Panc1 (cell line): ENCODE measurements around the gene CHRDL1. TPM values are rescaled to one million over a fixed set of nuclear protein-coding genes. Genes with fewer than 3 reads are reported as not detected.

Experiments used
- ATAC-seq: fragments of 200-7000 bp; cut with Tn5 transposase; 2 replicates; pipeline ENCODE4 v1.9.1; 2020; ENCODE audit warnings: mild to moderate bottlenecking, moderate library complexity
- BruUV-seq: library from RNA; stranded (reverse); fragments of 400-500 nt; replicated peaks from 2 replicates; lab custom pipeline; 2021; lab: Mats Ljungman, UMichigan
- CTCF ChIA-PET: fragments of 300-600 bp; sonication (Branson Sonifier 250); formaldehyde crosslinking; loops from one replicate; lab custom pipeline; 2022; ENCODE audit warnings: antibody characterized with exemption; lab: Charles Lee
- POLR2A ChIA-PET: fragments of 300-600 bp; sonication (Branson Sonifier 250); formaldehyde crosslinking; loops from one replicate; lab custom pipeline; 2022; ENCODE audit warnings: antibody characterized with exemption; lab: Charles Lee
- DNase-seq: peaks from one replicate; pipeline ENCODE4 v3.0.0-alpha.2; 2010; ENCODE audit warnings: low read depth, low spot score
- H3K27ac ChIP-seq: 2 replicates; pipeline ENCODE4 v1.5.1; 2011; ENCODE audit warnings: mild to moderate bottlenecking, low read length, inconsistent platforms
- H3K27me3 ChIP-seq: fragments of 200-500 bp; sonication (Bioruptor generic); 2 replicates; pipeline ENCODE4 v1.6.0; 2014; ENCODE audit warnings: low read length, inconsistent platforms; ENCODE audit not compliant: control insufficient read depth, insufficient read depth
- H3K36me3 ChIP-seq: fragments of 200-500 bp; sonication (Bioruptor generic); 2 replicates; pipeline ENCODE4 v1.5.1; 2014; ENCODE audit warnings: inconsistent platforms, mild to moderate bottlenecking, low read length, moderate library complexity; ENCODE audit not compliant: control insufficient read depth, insufficient read depth
- H3K4me1 ChIP-seq: 2 replicates; pipeline ENCODE4 v1.5.1; 2011; ENCODE audit warnings: inconsistent platforms, mild to moderate bottlenecking, low read length, moderate library complexity; ENCODE audit not compliant: control insufficient read depth, insufficient read depth
- H3K4me3 ChIP-seq, 2 experiments: 2 replicates each; pipeline ENCODE4 v1.5.1; 2011 to 2012; ENCODE audit warnings: low read depth in 2 of 2, low read length in 2 of 2, mild to moderate bottlenecking in 2 of 2, inconsistent platforms in 1 of 2, moderate library complexity in 1 of 2
- H3K9me3 ChIP-seq: fragments of 200-500 bp; sonication (Bioruptor generic); 2 replicates; pipeline ENCODE4 v1.5.1; 2014; ENCODE audit warnings: low read depth, mild to moderate bottlenecking, inconsistent platforms, low read length, moderate library complexity; ENCODE audit not compliant: control insufficient read depth, insufficient read depth
- CTCF ChIP-seq: fragments of 450-650 bp; IDR thresholded peaks from 2 replicates; pipeline ENCODE4 v1.5.1; 2017; ENCODE audit warnings: mild to moderate bottlenecking
- POLR2AphosphoS5 ChIP-seq: IDR thresholded peaks from 2 replicates; pipeline ENCODE4 v1.6.1; 2012; ENCODE audit warnings: mild to moderate bottlenecking, low read depth, low read length, moderate library complexity
- REST ChIP-seq, 2 experiments: IDR thresholded peaks; 2 replicates each; pipeline ENCODE4 v1.6.1; 2011 to 2012; ENCODE audit warnings: low read depth in 2 of 2, control low read depth in 1 of 2, low read length in 1 of 2, mild to moderate bottlenecking in 1 of 2, moderate library complexity in 1 of 2; ENCODE audit not compliant: insufficient read depth in 1 of 2
- SIN3A ChIP-seq: IDR thresholded peaks from 2 replicates; pipeline ENCODE4 v1.6.1; 2012; ENCODE audit warnings: low read depth, mild to moderate bottlenecking, low read length, moderate library complexity, borderline replicate concordance; ENCODE audit not compliant: insufficient read depth
- TCF7L2 ChIP-seq: IDR thresholded peaks from 2 replicates; pipeline ENCODE4 v1.6.1; 2011; ENCODE audit warnings: mild to moderate bottlenecking, low read depth, low read length, inconsistent platforms
- in situ Hi-C: cut with HindIII; loops from 2 replicates; pipeline ENCODE4 v1.10.0; 2016; ENCODE audit warnings: low sequenced_read_pairs, low pct_unique_long_range_greater_than_20kb
- intact Hi-C: fragments of 100-400 bp; cut with micrococcal nuclease; formaldehyde crosslinking; loops from one replicate; pipeline ENCODE4 v1.10.0; 2022; ENCODE audit not compliant: unreplicated experiment
- total RNA-seq: library from RNA; stranded (reverse); gene quantifications from one replicate; pipeline ENCODE4 v1.2.1, GENCODE V29; 2021; ENCODE audit not compliant: unreplicated experiment

The CHRDL1 gene
- total RNA-seq, 1 experiment from 2014 or later: 0.08 TPM

- intact Hi-C loops (no loop called here), in situ Hi-C loops (no loop called here)
- no peaks in the 10 kb centered on the region for H3K4me1 ChIP-seq
- POLR2A ChIA-PET: no interaction called here
- no peaks in the 10 kb centered on the region for H3K9me3 ChIP-seq
- H3K4me3 ChIP-seq: no peak overlapping the region
- no peaks in the 10 kb centered on the region for H3K27me3 ChIP-seq
- no peak for DNase-seq
- CTCF ChIA-PET: no interaction called here
- ATAC-seq: no peak
- BruUV-seq: no TSS peak
- H3K27ac ChIP-seq: no peak overlapping the region
- H3K36me3 ChIP-seq: no peaks in the 10 kb centered on the region
- TF ChIP-seq SIN3A: no peak
- TF ChIP-seq TCF7L2: no peak
- no peak for TF ChIP-seq POLR2AphosphoS5
- TF ChIP-seq REST (IDR thresholded peaks at IDR 0.05; ENCODE audit: insufficient read depth in 1 of 2, low read depth in 2 of 2, low read length in 1 of 2): no peak
- no peak for TF ChIP-seq CTCF
These were observed 9.7 kb upstream of the CHRDL1 start for GRCh38 chrX:110805303-110805702.

GRCh38 chrX:110804446-110804845 lies 8.8 kb upstream of the CHRDL1 start:
- intact Hi-C loops (no loop called here), in situ Hi-C loops (no loop called here)
- Histone ChIP-seq H3K36me3 (no peaks in the 10 kb centered on the region), H3K9me3 (no peaks in the 10 kb centered on the region), H3K4me1 (no peaks in the 10 kb centered on the region), H3K4me3 (no peak overlapping the region), H3K27me3 (no peaks in the 10 kb centered on the region), H3K27ac (no peak overlapping the region)
- no peak for TF ChIP-seq REST (IDR thresholded peaks at IDR 0.05; ENCODE audit: insufficient read depth in 1 of 2, low read depth in 2 of 2, low read length in 1 of 2)
- no peak for TF ChIP-seq POLR2AphosphoS5
- no peak for TF ChIP-seq SIN3A
- no peak for TF ChIP-seq CTCF
- no peak for TF ChIP-seq TCF7L2
- ChIA-PET CTCF (no interaction called here), POLR2A (no interaction called here)
- no TSS peak for BruUV-seq
- ATAC-seq (no peak), DNase-seq (no peak)
